OCI-LY1 (cell line): ENCODE measurements around the gene RPL22L1.
"Not testable (repeated sequence)": the region's sequence is repeated elsewhere in the genome, so short reads cannot be mapped to it uniquely, and the experiment has no call there.

Experiments used
- CTCF ChIP-seq: fragments of 200-600 bp; sonication (generic), shearing (Covaris generic); IDR thresholded peaks from 2 replicates; pipeline ENCODE4 v1.5.1; 2017; ENCODE audit warnings: mild to moderate bottlenecking, antibody characterized with exemption, low read length, moderate library complexity, mixed read lengths
- EZH2 ChIP-seq: fragments of 200-600 bp; sonication (generic), shearing (Covaris generic); IDR thresholded peaks from 2 replicates; pipeline ENCODE4 v1.8.0; 2017; ENCODE audit warnings: borderline replicate concordance, mixed run types, mild to moderate bottlenecking, antibody characterized with exemption, low read length, moderate library complexity, mixed read lengths

GRCh38 chr3:170818325-170818724, 51.7 kb downstream of the RPL22L1 start:
- TF ChIP-seq CTCF, EZH2: not testable (repeated sequence)
